Thoracic aorta (tissue), 2 donors: ENCODE measurements around the gene TSPAN17. TPM values are rescaled to one million over a fixed set of nuclear protein-coding genes. Genes with fewer than 3 reads are reported as not detected.

Source experiments
- ATAC-seq: fragments of 150-250 bp; one replicate; pipeline ENCODE4 v1.8.0; 2017; ENCODE audit warnings: low read depth; ENCODE audit not compliant: insufficient number of reproducible peaks, low FRiP score
- DNase-seq: peaks from one replicate; pipeline ENCODE4 v3.0.0-alpha.2; 2020; ENCODE audit warnings: low spot score
- H3K27ac ChIP-seq, 2 donors: fragments of 200-600 bp; sonication (generic); 1 replicate in 1 of 2; 2 replicates in 1 of 2; pipeline ENCODE4 v1.5.1; 2016; ENCODE audit warnings: mild to moderate bottlenecking in 2 of 2, moderate library complexity in 2 of 2
- H3K27me3 ChIP-seq: fragments of 200-600 bp; sonication (generic); replicated peaks from 2 replicates; pipeline ENCODE4 v1.6.0; 2016; ENCODE audit warnings: mild to moderate bottlenecking; ENCODE audit not compliant: insufficient read depth
- H3K36me3 ChIP-seq: fragments of 200-600 bp; sonication (generic); one replicate; pipeline ENCODE4 v1.5.1; 2016
- H3K4me1 ChIP-seq, 2 donors: fragments of 200-600 bp; sonication (generic); 1 replicate in 1 of 2; 2 replicates in 1 of 2; pipeline versions ENCODE4 v1.5.1 to v1.6.0; 2016; ENCODE audit warnings: low read depth in 2 of 2, mild to moderate bottlenecking in 1 of 2; ENCODE audit not compliant: control insufficient read depth in 1 of 2
- H3K4me3 ChIP-seq: fragments of 200-600 bp; sonication (generic); 2 replicates; pipeline ENCODE4 v1.5.1; 2016; ENCODE audit warnings: mild to moderate bottlenecking
- H3K9me3 ChIP-seq: fragments of 200-600 bp; sonication (generic); 2 replicates; pipeline ENCODE4 v1.5.1; 2016
- total RNA-seq, 2 donors: library from RNA; depleted of rRNA; stranded (reverse); fragments of >200 nt; gene quantifications; one replicate each; pipeline versions ENCODE4 v1.1.0 to v1.2.3, GENCODE V29; 2016
- TF ChIP-seq, protein P1 (sequence below): fragments of 200-600 bp; sonication (generic); IDR thresholded peaks from one replicate; pipeline ENCODE4 v1.5.1; 2019; ENCODE audit warnings: antibody characterized with exemption

TSPAN17 gene
- total RNA-seq, 2 donors from 2014 or later: 20.6 to 25.0 TPM

DNA sequence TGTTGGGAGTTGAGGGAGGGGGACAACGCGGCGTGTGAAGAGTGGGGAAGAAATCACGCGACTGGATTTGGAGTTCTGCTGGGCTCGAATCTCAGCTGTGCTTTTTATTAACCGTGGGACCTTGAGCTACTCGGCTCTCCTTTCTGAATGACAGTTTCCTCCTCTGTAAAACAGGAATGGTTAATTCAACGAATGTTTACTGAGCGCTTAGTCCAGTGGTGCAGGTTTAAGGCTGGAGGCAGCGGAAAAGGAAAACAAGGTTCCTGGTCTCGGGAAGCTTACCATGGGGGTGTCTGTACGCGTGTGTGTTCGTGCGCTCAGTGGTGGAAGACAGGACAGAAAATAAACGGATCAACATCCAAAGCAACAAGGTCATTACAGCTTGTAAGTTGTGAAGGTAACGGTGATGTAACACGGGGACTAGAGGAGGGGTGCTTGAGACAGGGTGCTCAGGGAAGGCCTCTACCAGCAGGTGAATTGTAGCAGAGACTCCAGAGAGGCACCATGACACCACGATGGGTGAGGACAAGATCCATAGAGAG is 16.5 kb upstream of the TSPAN17 start:
- peak overlapping the region; percentile 66 for H3K4me3 ChIP-seq
- H3K27me3 ChIP-seq: peaks cover 16% of the 10 kb centered on the region
- no peaks in the 10 kb centered on the region for H3K9me3 ChIP-seq
- no peak for ATAC-seq
- no peak for DNase-seq
- peaks cover 13 to 17% of the 10 kb centered on the region in 2 donors for H3K4me1 ChIP-seq
- no peaks in the 10 kb centered on the region for H3K36me3 ChIP-seq
- no peak overlapping the region for H3K27ac ChIP-seq
- TF ChIP-seq, protein P1, sequence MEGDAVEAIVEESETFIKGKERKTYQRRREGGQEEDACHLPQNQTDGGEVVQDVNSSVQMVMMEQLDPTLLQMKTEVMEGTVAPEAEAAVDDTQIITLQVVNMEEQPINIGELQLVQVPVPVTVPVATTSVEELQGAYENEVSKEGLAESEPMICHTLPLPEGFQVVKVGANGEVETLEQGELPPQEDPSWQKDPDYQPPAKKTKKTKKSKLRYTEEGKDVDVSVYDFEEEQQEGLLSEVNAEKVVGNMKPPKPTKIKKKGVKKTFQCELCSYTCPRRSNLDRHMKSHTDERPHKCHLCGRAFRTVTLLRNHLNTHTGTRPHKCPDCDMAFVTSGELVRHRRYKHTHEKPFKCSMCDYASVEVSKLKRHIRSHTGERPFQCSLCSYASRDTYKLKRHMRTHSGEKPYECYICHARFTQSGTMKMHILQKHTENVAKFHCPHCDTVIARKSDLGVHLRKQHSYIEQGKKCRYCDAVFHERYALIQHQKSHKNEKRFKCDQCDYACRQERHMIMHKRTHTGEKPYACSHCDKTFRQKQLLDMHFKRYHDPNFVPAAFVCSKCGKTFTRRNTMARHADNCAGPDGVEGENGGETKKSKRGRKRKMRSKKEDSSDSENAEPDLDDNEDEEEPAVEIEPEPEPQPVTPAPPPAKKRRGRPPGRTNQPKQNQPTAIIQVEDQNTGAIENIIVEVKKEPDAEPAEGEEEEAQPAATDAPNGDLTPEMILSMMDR: no peak

DNA sequence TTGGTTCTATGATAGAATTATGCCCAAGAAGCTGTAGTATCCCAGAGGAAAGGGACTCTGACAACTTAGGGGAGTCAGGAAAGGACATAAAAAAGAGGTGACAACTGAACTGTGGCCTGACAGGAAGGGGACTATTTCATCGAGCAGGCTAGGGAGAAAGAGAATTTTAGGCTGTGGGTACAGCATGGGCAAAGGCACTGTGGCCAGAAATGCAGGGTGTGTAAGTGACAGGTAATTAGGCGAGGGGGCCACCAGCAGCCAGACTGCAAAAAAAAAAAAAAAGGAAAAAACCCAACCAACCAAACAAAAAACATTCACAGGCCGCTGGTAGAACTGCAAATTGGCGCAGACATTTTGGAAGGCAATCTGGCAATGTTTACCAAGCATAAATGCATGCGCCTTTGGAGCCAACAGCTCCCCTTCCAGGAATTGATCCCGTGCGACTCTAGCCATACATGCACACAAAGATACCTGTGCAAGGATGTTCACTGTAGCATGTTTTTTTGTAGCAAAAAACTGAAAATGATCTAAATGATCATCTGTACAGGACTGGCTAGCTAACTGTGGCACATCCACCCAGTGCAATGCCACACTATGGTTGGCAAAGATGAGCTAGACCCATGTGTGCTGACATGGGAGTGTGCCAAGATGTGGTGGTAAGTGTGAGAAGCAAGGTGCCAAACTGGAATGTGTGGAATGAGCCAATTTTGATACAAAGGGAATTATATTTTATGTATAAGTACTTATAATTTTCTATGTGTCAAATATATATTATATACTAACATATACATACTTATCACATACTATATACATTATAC is 15.7 kb upstream of the TSPAN17 start:
- Histone ChIP-seq H3K4me3 (no peak overlapping the region), H3K27me3 (peaks cover 16% of the 10 kb centered on the region), H3K9me3 (no peaks in the 10 kb centered on the region), H3K27ac (no peak overlapping the region), H3K36me3 (no peaks in the 10 kb centered on the region), H3K4me1 (peaks cover 13 to 17% of the 10 kb centered on the region in 2 donors)
- ATAC-seq (no peak), DNase-seq (no peak)
- TF ChIP-seq, protein P1: no peak

DNA sequence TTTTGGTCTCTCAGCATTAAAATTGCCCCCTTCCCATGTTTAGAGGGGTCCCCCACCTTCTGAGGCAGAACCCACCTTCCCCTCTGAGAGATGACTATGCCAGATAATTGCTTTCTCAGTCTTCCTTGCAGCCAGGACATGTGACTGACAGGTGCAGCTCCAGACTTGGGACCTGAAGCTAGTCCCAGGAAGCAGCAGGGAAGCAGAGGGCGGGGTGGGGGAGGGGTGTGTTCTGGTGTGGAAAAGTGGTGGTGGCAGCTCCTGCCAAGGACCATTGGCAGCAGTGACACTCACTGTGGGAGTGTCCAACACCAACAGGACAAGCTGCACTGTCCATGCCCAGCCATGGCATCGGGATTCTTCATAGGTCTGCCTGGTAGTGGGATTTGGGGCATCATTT is 14.5 kb upstream of the TSPAN17 start:
- Histone ChIP-seq H3K9me3 (no peaks in the 10 kb centered on the region), H3K4me3 (no peak overlapping the region), H3K36me3 (no peaks in the 10 kb centered on the region), H3K27me3 (peaks cover 16% of the 10 kb centered on the region), H3K27ac (no peak overlapping the region), H3K4me1 (peaks cover 13 to 17% of the 10 kb centered on the region in 2 donors)
- DNase-seq (no peak), ATAC-seq (no peak)
- TF ChIP-seq, protein P1: no peak

DNA sequence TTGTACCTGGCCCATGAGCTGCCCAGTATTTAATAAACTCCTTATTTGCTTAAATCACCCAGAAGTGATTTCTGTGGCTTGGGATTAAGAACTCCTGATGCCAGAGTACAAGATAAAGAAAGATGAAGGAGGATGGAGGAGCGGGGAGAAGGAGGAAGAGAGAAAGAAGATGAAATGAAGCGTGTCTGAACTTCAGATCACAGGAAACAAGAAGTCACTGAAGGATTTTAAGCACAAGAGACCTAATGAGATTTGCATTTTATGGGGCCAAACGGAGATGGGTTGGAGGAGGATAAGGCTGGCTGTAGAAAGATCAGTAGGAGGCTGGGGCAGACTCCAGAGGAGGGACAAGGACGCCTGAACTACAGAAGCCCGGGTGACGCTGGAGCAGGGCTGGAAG is 13.7 kb upstream of the TSPAN17 start:
- DNase-seq (no peak), ATAC-seq (no peak)
- Histone ChIP-seq H3K36me3 (no peaks in the 10 kb centered on the region), H3K27me3 (peaks cover 16% of the 10 kb centered on the region), H3K4me3 (no peak overlapping the region), H3K27ac (no peak overlapping the region), H3K9me3 (no peaks in the 10 kb centered on the region), H3K4me1 (peaks cover 13 to 17% of the 10 kb centered on the region in 2 donors)
- TF ChIP-seq, protein P1: no peak

DNA sequence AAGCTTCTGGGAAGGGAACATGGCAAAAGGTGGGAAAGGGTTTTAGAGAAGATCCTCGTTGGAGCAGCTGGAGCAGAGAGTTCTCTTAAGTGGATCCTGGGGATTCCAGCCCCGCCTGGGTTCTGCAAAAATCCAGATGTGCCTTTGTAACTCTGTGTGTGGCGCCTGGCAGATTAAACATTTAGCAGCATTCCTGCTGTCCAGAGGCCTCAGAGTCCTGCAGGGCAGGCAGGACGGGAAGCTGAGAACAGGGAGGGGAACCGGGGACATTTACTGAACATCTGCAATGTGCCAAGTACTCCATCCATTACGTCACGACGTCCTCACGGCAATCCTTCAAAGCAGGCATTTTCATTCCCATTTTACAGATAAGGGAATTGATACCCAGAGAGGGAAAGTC is 10.9 kb upstream of the TSPAN17 start:
- peaks cover 4% of the 10 kb centered on the region for H3K27me3 ChIP-seq
- H3K36me3 ChIP-seq: no peaks in the 10 kb centered on the region
- H3K27ac ChIP-seq: no peak overlapping the region
- TF ChIP-seq, protein P1: no peak
- H3K4me3 ChIP-seq: no peak overlapping the region
- no peaks in the 10 kb centered on the region for H3K4me1 ChIP-seq
- no peaks in the 10 kb centered on the region for H3K9me3 ChIP-seq
- ATAC-seq (no peak), DNase-seq (no peak)
